DMS 273 (cell line): ENCODE data around the gene ARID2.

ENCODE experiments used
- DNase-seq: peaks from one replicate; lab custom pipeline; 2025; ENCODE audit not compliant: unreplicated experiment; lab: John Stamatoyannopoulos, UW

The ARID2 gene

GRCh38 chr12:45915405-45915804 lies 185.9 kb downstream of the ARID2 start:
- no peak for DNase-seq

GRCh38 chr12:45918818-45919217 lies 189.3 kb downstream of the ARID2 start:
- DNase-seq, result no peak

GRCh38 chr12:45928309-45928708 lies 198.8 kb downstream of the ARID2 start:
- DNase-seq, result no peak

GRCh38 chr12:45930369-45930768 lies 200.9 kb downstream of the ARID2 start:
- no peak for DNase-seq

GRCh38 chr12:45933504-45933903 lies 204.0 kb downstream of the ARID2 start:
- DNase-seq, result no peak

- no peak for DNase-seq
Measured at GRCh38 chr12:45934956-45935355, 205.4 kb downstream of the ARID2 start.

- DNase-seq, result no peak
Measured at GRCh38 chr12:45938566-45938965, 209.1 kb downstream of the ARID2 start.

- DNase-seq, result no peak
Measured at GRCh38 chr12:45939759-45940158, 210.3 kb downstream of the ARID2 start.

- no peak for DNase-seq
Measured at GRCh38 chr12:45944771-45945170, 215.3 kb downstream of the ARID2 start.

GRCh38 chr12:45946435-45946834 lies 216.9 kb downstream of the ARID2 start:
- no peak for DNase-seq

GRCh38 chr12:45948546-45948945 lies 219.0 kb downstream of the ARID2 start:
- no peak for DNase-seq
